Measurements from ENCODE around the gene APBB1. TPM values are rescaled to one million over a fixed set of nuclear protein-coding genes. Genes with fewer than 3 reads are reported as not detected.

The APBB1 gene
- total RNA-seq, 1 donor from 2014 or later, result 29.2 TPM

GRCh38 chr11:6391537-6392134, 27.3 kb downstream of the APBB1 start:
- no peak for DNase-seq (ENCODE audit: low read depth in 2 of 2)

GRCh38 chr11:6390718-6391469, 28.0 kb downstream of the APBB1 start:
- DNase-seq (ENCODE audit: low read depth in 2 of 2), result no peak

DNA sequence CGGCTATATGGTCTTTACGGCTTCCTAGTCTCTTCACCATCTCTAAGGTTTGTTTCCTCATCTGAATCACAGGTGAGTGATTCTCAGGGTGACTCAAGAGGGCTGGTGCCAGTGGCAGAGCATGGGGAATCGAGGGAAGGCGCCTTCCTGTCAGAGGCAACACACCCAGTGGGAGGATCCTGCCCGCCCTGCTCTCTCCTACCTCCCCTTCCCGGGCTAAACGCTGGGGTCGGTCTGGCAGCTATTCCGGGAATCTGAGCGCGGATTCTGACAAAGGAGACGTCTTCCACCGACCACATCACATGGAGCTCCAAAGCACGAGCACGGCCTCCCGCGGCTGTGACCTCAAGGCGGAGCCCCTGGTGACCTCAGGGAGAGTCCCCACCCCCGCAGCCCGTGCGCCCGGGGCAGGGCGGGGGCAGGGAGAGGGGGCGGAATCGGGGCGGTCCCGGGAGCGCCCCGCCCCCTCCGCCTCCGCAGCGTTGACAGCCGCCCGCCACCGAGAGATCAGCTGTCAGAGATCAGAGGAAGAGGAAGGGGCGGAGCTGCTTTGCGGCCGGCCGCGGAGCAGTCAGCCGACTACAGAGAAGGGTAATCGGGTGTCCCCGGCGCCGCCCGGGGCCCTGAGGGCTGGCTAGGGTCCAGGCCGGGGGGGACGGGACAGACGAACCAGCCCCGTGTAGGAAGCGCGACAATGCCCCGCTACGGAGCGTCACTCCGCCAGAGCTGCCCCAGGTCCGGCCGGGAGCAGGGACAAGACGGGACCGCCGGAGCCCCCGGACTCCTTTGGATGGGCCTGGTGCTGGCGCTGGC, 28.8 kb downstream of the APBB1 start, which contains the start of gene SMPD1:
SMPD1 (plus strand) TSS at position 570 of the 813 bp plus-strand sequence; CDS start at position 695, 125 bp downstream.
- peak; percentile 89 to 93 for DNase-seq (ENCODE audit: low read depth in 2 of 2)

DNA sequence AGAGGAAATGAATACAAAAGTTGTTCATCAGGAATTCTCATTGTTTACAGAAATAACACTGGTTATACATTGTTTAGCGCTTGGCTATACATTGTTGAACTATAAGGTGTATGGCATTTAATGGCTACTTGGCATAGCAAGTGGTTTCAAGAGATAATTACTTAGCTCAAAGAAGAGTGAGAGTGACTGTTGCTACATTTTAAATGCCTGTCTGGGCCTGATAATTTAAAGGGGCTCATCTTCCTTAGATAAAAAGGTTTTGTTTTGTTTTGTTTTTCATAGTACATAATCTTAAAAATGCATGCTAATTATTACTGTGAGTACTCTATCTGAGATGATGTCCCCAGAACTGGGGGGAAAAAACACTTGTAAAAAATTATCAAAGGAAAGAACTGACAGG, 30.1 kb downstream of the APBB1 start:
- DNase-seq (ENCODE audit: low read depth in 2 of 2), result no peak

- DNase-seq (ENCODE audit: low read depth in 2 of 2), result peak; percentile 45 to 58
Observed at GRCh38 chr11:6387811-6388599, 30.9 kb downstream of the APBB1 start.

GRCh38 chr11:6385046-6385777, 33.7 kb downstream of the APBB1 start:
- no peak for DNase-seq (ENCODE audit: low read depth in 2 of 2)

DNA sequence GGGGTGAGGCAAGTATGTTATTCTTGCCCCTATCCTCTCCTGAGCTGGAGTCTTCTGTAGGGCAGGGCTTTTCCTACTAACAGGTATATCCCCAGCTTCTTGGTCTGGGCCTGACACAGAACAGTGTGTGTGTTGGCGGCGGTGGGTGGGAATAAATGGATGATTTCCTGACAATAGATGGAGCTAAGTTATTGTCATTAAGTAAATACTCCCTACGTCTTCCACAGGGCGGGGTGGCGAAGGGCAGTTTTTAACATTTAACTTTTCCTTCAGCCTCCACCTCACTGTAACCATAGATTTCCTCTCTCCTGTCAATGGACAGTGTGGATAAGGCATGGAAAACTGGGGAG, 40.3 kb downstream of the APBB1 start:
- DNase-seq (ENCODE audit: low read depth in 2 of 2), result no peak

- DNase-seq (ENCODE audit: low read depth in 2 of 2), result peak in 1 of 2 donors; percentile 85
Observed at GRCh38 chr11:6377902-6378639, 40.8 kb downstream of the APBB1 start.

GRCh38 chr11:6371825-6372224, 47.1 kb downstream of the APBB1 start:
- DNase-seq (ENCODE audit: low read depth in 2 of 2), result no peak

- no peak for DNase-seq (ENCODE audit: low read depth in 2 of 2)
Observed at GRCh38 chr11:6365659-6366058, 53.2 kb downstream of the APBB1 start.

GRCh38 chr11:6362873-6363678, 55.8 kb downstream of the APBB1 start:
- peak; percentile 83 to 88 for DNase-seq (ENCODE audit: low read depth in 2 of 2)

DNA sequence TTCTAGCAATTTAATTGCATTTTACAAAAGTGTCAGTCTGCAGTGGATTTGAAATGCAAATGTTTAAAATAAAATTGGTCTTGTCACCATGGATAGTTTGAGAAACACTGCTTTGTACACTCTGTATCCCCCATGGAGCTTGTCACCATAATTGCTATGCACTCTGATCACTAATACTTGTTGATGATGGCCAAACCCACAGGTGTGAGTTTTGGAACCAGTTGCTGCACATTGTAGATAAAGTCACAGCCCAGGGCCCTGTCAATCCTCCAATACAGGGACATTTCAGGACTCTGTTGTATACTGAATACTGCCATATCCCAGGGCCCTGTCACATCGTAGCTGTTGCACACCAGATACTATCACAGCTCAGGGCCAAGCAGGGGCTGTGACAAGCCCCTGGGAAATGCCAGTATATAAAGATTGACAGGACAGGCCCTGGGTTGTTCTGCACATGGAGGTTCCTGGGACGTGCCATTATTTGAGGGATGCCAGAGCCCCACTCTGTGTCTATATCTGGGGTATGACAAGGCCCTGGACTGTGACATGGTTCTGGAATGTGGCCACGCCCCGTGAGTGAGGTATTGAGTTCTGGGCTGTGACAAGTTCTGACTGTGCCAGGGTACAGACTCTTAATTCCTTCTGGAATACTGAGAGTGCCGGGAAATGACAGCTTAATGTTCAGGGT, 56.6 kb downstream of the APBB1 start:
- no peak for DNase-seq (ENCODE audit: low read depth in 2 of 2)

DNA sequence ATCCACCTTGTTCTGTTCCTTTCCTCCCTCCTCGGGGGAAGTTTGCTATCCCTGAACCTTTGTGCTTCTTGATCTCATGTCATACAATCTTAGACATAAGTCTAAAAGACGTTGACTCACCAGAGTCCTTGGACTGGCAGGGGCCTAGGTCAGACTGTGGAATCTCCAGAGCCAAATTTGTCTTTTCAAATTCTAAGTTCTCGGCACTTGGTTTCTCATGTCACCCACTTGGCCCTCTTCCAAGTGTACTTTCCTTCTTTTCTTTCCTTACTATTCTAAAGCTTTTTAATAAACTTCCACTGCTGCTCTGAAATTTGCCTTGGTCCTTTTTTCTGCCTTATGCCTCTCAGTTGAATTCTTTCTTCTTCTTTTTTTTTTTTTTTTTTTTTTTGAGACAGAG, 58.7 kb downstream of the APBB1 start:
- DNase-seq (ENCODE audit: low read depth in 2 of 2), result no peak

GRCh38 chr11:6357222-6357621, 61.7 kb downstream of the APBB1 start:
- peak in 1 of 2 donors; percentile 39 for DNase-seq (ENCODE audit: low read depth in 2 of 2)

GRCh38 chr11:6356503-6357055, 62.3 kb downstream of the APBB1 start:
- DNase-seq (ENCODE audit: low read depth in 2 of 2), result no peak

GRCh38 chr11:6354651-6355485, 64.0 kb downstream of the APBB1 start:
- DNase-seq (ENCODE audit: low read depth in 2 of 2), result peak; percentile 54 to 58

GRCh38 chr11:6353367-6353987, 65.4 kb downstream of the APBB1 start:
- peak; percentile 50 to 77 for DNase-seq (ENCODE audit: low read depth in 2 of 2)
